Lung (tissue), 12 donors: ENCODE results near the gene RANBP17. TPM values are rescaled to one million over a fixed set of nuclear protein-coding genes. Genes with fewer than 3 reads are reported as not detected.

Experiments
- ATAC-seq: fragments of 200-7000 bp; cut with Tn5 transposase; one replicate; pipeline ENCODE4 v1.9.1; 2020; ENCODE audit warnings: moderate number of reproducible peaks; ENCODE audit not compliant: insufficient read depth, low FRiP score
- DNase-seq, 3 donors: peaks; one replicate each; pipeline ENCODE4 v3.0.0-alpha.2; 2013 to 2017
- H3K27ac ChIP-seq, 2 donors: one replicate each; pipeline ENCODE4 v1.5.1; 2013; ENCODE audit warnings: mild to moderate bottlenecking in 2 of 2, moderate library complexity in 2 of 2, control low read depth in 1 of 2, inconsistent platforms in 1 of 2, low read depth in 1 of 2, low read length in 1 of 2
- H3K27me3 ChIP-seq, 3 donors: one replicate each; pipeline ENCODE4 v1.5.1; 2013; ENCODE audit warnings: low read length in 2 of 3; ENCODE audit not compliant: control insufficient read depth in 3 of 3, insufficient read depth in 3 of 3
- H3K36me3 ChIP-seq, 4 donors: one replicate each; pipeline ENCODE4 v1.5.1; 2013; ENCODE audit warnings: low read length in 4 of 4, mild to moderate bottlenecking in 1 of 4, moderate library complexity in 1 of 4; ENCODE audit not compliant: control insufficient read depth in 4 of 4, insufficient read depth in 4 of 4
- H3K4me1 ChIP-seq, 5 donors: one replicate each; pipeline ENCODE4 v1.5.1; 2013; ENCODE audit warnings: low read length in 5 of 5, mild to moderate bottlenecking in 2 of 5, moderate library complexity in 1 of 5; ENCODE audit not compliant: control insufficient read depth in 5 of 5, insufficient read depth in 5 of 5
- H3K4me3 ChIP-seq: one replicate; pipeline ENCODE4 v1.5.1; 2013; ENCODE audit warnings: mild to moderate bottlenecking, control low read depth, moderate library complexity
- H3K9ac ChIP-seq, 2 donors: one replicate each; pipeline ENCODE4 v1.5.1; 2013; ENCODE audit warnings: low read length in 2 of 2, control low read depth in 1 of 2; ENCODE audit not compliant: insufficient read depth in 1 of 2
- H3K9me3 ChIP-seq, 4 donors: one replicate each; pipeline ENCODE4 v1.5.1; 2013; ENCODE audit warnings: low read length in 3 of 4, mild to moderate bottlenecking in 1 of 4, moderate library complexity in 1 of 4; ENCODE audit not compliant: control insufficient read depth in 4 of 4, insufficient read depth in 3 of 4
- CTCF ChIP-seq: IDR thresholded peaks from 2 replicates; pipeline ENCODE4 v1.5.1; 2012; ENCODE audit warnings: mild to moderate bottlenecking; ENCODE audit errors: control extremely low read depth, extremely low read depth
- WGBS, 2 donors: extraction: QIAGEN DNeasy Blood & Tissue Kit; methylation state at CpG; one replicate each; pipeline ENCODE4 v1.1.7; 2013; 5-methylcytosine and 5-hydroxymethylcytosine counted together
- polyA plus RNA-seq, 2 donors: library from polyadenylated mRNA; stranded (reverse); fragments of 200-250 nt; gene quantifications; one replicate each; pipeline ENCODE4 v1.2.1, GENCODE V29; 2013
- total RNA-seq, 2 donors: library from RNA; depleted of rRNA in 1 of 2; stranded (reverse); fragments of >200 nt in 1 of 2; gene quantifications; one replicate each; pipeline ENCODE4 v1.2.1, GENCODE V29; 2014 to 2021
- donor health status: control.
- donor health status: control.
- donor health status: Bipolar disorder and iron deficiency.
- donor health status: healthy.
- donor health status: DM: yes; HTN: yes; CAD: no.

Gene RANBP17
- total and polyA plus RNA-seq, 4 donors, result 1.8 to 130 (median 11.0) TPM

- WGBS, 2 donors, result 79 to 86% methylated on average over 2 of the region's 2 CpGs
- H3K9me3 ChIP-seq, result peaks cover 0 to 7% (median 1%) of the 10 kb centered on the region in 4 donors
- no peak for ATAC-seq
These were observed 260.6 kb downstream of the RANBP17 start for GRCh38 chr5:171122372-171122771.

GRCh38 chr5:171123417-171123816, 261.6 kb downstream of the RANBP17 start:
- Histone ChIP-seq H3K9ac (no peak overlapping the region), H3K36me3 (no peaks in the 10 kb centered on the region), H3K27ac (no peak overlapping the region), H3K4me3 (no peak overlapping the region), H3K27me3 (no peaks in the 10 kb centered on the region), H3K9me3 (peaks cover 0 to 7% (median 1%) of the 10 kb centered on the region in 4 donors), H3K4me1 (no peaks in the 10 kb centered on the region)
- ATAC-seq, result no peak
- 92 to 96% methylated on average over 4 of the region's 4 CpGs for WGBS, 2 donors
- no peak for TF ChIP-seq CTCF
- DNase-seq, result no peak

More at GRCh38 chr5:171122372-171122771, 260.6 kb downstream of the RANBP17 start:
- H3K27me3 ChIP-seq, result no peaks in the 10 kb centered on the region
- H3K4me1 ChIP-seq, result no peaks in the 10 kb centered on the region
- H3K9ac ChIP-seq, result no peak overlapping the region
- H3K4me3 ChIP-seq, result no peak overlapping the region
- no peak overlapping the region for H3K27ac ChIP-seq
- no peaks in the 10 kb centered on the region for H3K36me3 ChIP-seq
- DNase-seq, result peak; percentile 22 to 33 (median 27)
- no peak for TF ChIP-seq CTCF

GRCh38 chr5:171127314-171127713, 265.5 kb downstream of the RANBP17 start:
- no peak for TF ChIP-seq CTCF
- ATAC-seq, result no peak
- 73 to 89% methylated on average over 2 of the region's 2 CpGs for WGBS, 2 donors

GRCh38 chr5:171128136-171128535, 266.3 kb downstream of the RANBP17 start:
- peaks cover 0 to 5% (median 0%) of the 10 kb centered on the region in 4 donors for H3K9me3 ChIP-seq
- no peak for TF ChIP-seq CTCF
- no peaks in the 10 kb centered on the region for H3K27me3 ChIP-seq
- no peak overlapping the region for H3K27ac ChIP-seq
- no peak overlapping the region for H3K9ac ChIP-seq
- H3K4me1 ChIP-seq, result no peaks in the 10 kb centered on the region
- ATAC-seq (no peak), DNase-seq (no peak)
- H3K36me3 ChIP-seq, result no peaks in the 10 kb centered on the region
- H3K4me3 ChIP-seq, result no peak overlapping the region
- WGBS, 2 donors, result 97 to 99% methylated on average over 4 of the region's 4 CpGs

More at GRCh38 chr5:171127314-171127713, 265.5 kb downstream of the RANBP17 start:
- Histone ChIP-seq H3K27ac (no peak overlapping the region), H3K9ac (no peak overlapping the region), H3K9me3 (peaks cover 0 to 7% (median 0%) of the 10 kb centered on the region in 4 donors), H3K36me3 (no peaks in the 10 kb centered on the region), H3K4me3 (no peak overlapping the region), H3K27me3 (no peaks in the 10 kb centered on the region), H3K4me1 (no peaks in the 10 kb centered on the region)
- DNase-seq, result no peak
